Colonic mucosa (tissue), 4 donors: Measurements from ENCODE around the gene PIGM. TPM values are rescaled to one million over a fixed set of nuclear protein-coding genes. Genes with fewer than 3 reads are reported as not detected.

ENCODE experiments used
- DNase-seq: peaks from one replicate; pipeline ENCODE4 v3.0.0-alpha.2; 2020
- H3K27ac ChIP-seq: fragments of 200-600 bp; one replicate; pipeline ENCODE4 v1.8.0; 2021
- H3K27me3 ChIP-seq: fragments of 200-600 bp; one replicate; pipeline ENCODE4 v1.8.0; 2021
- H3K36me3 ChIP-seq: fragments of 200-600 bp; one replicate; pipeline ENCODE4 v1.8.0; 2021
- H3K4me1 ChIP-seq: fragments of 200-600 bp; one replicate; pipeline ENCODE4 v1.8.0; 2021; ENCODE audit warnings: mild to moderate bottlenecking
- H3K4me3 ChIP-seq: fragments of 200-600 bp; one replicate; pipeline ENCODE4 v1.8.0; 2021
- H3K9ac ChIP-seq, 2 donors: one replicate each; pipeline ENCODE4 v1.7.0; 2013; ENCODE audit warnings: control low read depth in 2 of 2, low read depth in 2 of 2, low read length in 2 of 2
- H3K9me3 ChIP-seq: fragments of 200-600 bp; one replicate; pipeline ENCODE4 v1.8.0; 2021
- CTCF ChIP-seq: fragments of 200-600 bp; IDR thresholded peaks from one replicate; pipeline ENCODE4 v1.8.0; 2022; ENCODE audit warnings: antibody characterized with exemption, mild to moderate bottlenecking
- intact Hi-C: fragments of 100-400 bp; cut with DNase I; formaldehyde crosslinking; loops from one replicate; pipeline ENCODE4 v1.14.1; 2022
- total RNA-seq, 2 donors: library from RNA; stranded (reverse); fragmentation: NEBNext Ultra II Directional in 1 of 2; extraction: Animal tissue kit (Norgen Biotek cat#: 25700) in 1 of 2; gene quantifications; one replicate each; pipeline ENCODE4 v1.2.1, GENCODE V29; 2021
- donor health status: healthy.
- donor health status: DM: no; HTN: no; CAD: no.
- donor health status: DM: no; HTN: no; CAD: no.

PIGM gene
- total RNA-seq, 2 donors from 2014 or later: 4.0 to 6.2 TPM

GRCh38 chr1:160024195-160024905 lies 7.4 kb downstream of the PIGM start:
- intact Hi-C loops: no loop called here
- no peak for DNase-seq

GRCh38 chr1:160022330-160023310 lies 9.2 kb downstream of the PIGM start:
- no peak for DNase-seq
- intact Hi-C loops: no loop called here

More at GRCh38 chr1:160024195-160024905, 7.4 kb downstream of the PIGM start:
- no peak overlapping the region for H3K27ac ChIP-seq
- no peaks in the 10 kb centered on the region for H3K4me1 ChIP-seq
- H3K27me3 ChIP-seq: no peaks in the 10 kb centered on the region
- no peak overlapping the region for H3K4me3 ChIP-seq
- H3K9me3 ChIP-seq: no peaks in the 10 kb centered on the region
- H3K9ac ChIP-seq: no peak overlapping the region
- no peak for TF ChIP-seq CTCF
- H3K36me3 ChIP-seq: no peaks in the 10 kb centered on the region

GRCh38 chr1:160021376-160022074 lies 10.3 kb downstream of the PIGM start:
- no peak for DNase-seq
- Histone ChIP-seq H3K4me3 (no peak overlapping the region), H3K27me3 (no peaks in the 10 kb centered on the region), H3K9me3 (no peaks in the 10 kb centered on the region), H3K27ac (no peak overlapping the region), H3K36me3 (no peaks in the 10 kb centered on the region), H3K9ac (no peak overlapping the region), H3K4me1 (no peaks in the 10 kb centered on the region)
- no peak for TF ChIP-seq CTCF
- intact Hi-C loops: no loop called here

More at GRCh38 chr1:160022330-160023310, 9.2 kb downstream of the PIGM start:
- Histone ChIP-seq H3K9me3 (no peaks in the 10 kb centered on the region), H3K4me3 (no peak overlapping the region), H3K4me1 (no peaks in the 10 kb centered on the region), H3K27me3 (no peaks in the 10 kb centered on the region), H3K9ac (no peak overlapping the region), H3K27ac (no peak overlapping the region), H3K36me3 (no peaks in the 10 kb centered on the region)
- no peak for TF ChIP-seq CTCF

GRCh38 chr1:160020196-160020595 lies 11.6 kb downstream of the PIGM start:
- Histone ChIP-seq H3K9me3 (no peaks in the 10 kb centered on the region), H3K27me3 (no peaks in the 10 kb centered on the region), H3K36me3 (no peaks in the 10 kb centered on the region), H3K27ac (no peak overlapping the region), H3K9ac (no peak overlapping the region), H3K4me1 (no peaks in the 10 kb centered on the region), H3K4me3 (no peak overlapping the region)
- no peak for DNase-seq
- intact Hi-C loops: no loop called here
- TF ChIP-seq CTCF: no peak

GRCh38 chr1:160018900-160019299 lies 12.9 kb downstream of the PIGM start:
- no peak for TF ChIP-seq CTCF
- H3K4me1 ChIP-seq: no peaks in the 10 kb centered on the region
- no peaks in the 10 kb centered on the region for H3K9me3 ChIP-seq
- no peak overlapping the region for H3K9ac ChIP-seq
- H3K36me3 ChIP-seq: no peaks in the 10 kb centered on the region
- intact Hi-C loops: no loop called here
- no peaks in the 10 kb centered on the region for H3K27me3 ChIP-seq
- no peak overlapping the region for H3K4me3 ChIP-seq
- no peak overlapping the region for H3K27ac ChIP-seq
- DNase-seq: no peak
